ENCODE results near the gene S100A16.

DNA sequence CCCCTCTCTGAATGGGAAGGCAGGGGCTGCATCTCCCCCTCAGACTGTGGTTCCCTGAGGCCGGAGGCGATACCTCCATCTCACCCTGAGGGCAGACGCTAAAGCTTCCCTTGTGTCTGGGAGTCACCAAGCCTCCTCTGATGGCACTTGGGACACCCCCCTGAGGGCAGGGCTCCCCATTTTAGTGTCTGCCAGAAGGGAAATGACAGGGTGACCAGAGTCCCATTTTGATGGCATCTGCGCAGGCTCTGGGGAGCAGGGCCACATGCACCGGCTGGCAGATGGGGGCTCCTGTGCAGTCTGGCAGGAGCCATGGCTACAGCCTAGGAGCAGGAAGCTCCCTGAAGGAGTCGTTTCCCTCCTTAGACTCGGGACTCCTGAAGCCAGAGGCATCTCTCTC lies 48.9 kb downstream of the S100A16 start:
- TF ChIP-seq GATA2 (IDR thresholded peaks at IDR 0.05; ENCODE audit: low read depth, low read length) (no peak), GATA3 (IDR thresholded peaks at IDR 0.05; ENCODE audit: low read depth, low read length) (no peak)
